Dendritic cell treated with granulocyte-macrophage colony-stimulating factor and Interleukin-4, amounts not matched to agents 40 ng/mL and 50 ng/mL, for 4 days (primary cell): Measurements from ENCODE around the gene LRP1-AS.

Source experiments
- H3K27ac Mint-ChIP-seq: one replicate; pipeline ENCODE4 v1.8.0; 2022; ENCODE audit warnings: mild to moderate bottlenecking, mixed read lengths
- H3K27me3 Mint-ChIP-seq: one replicate; pipeline ENCODE4 v1.8.0; 2022; ENCODE audit warnings: mild to moderate bottlenecking, mixed read lengths
- H3K36me3 Mint-ChIP-seq: one replicate; pipeline ENCODE4 v1.8.0; 2022; ENCODE audit warnings: low read depth, mixed read lengths
- H3K4me1 Mint-ChIP-seq: one replicate; pipeline ENCODE4 v1.8.0; 2022; ENCODE audit warnings: low read depth, mixed read lengths
- H3K4me3 Mint-ChIP-seq: one replicate; pipeline ENCODE4 v1.8.0; 2022; ENCODE audit warnings: mild to moderate bottlenecking, moderate library complexity, mixed read lengths
- H3K9me3 Mint-ChIP-seq: one replicate; pipeline ENCODE4 v1.8.0; 2022; ENCODE audit warnings: mixed read lengths
- intact Hi-C: fragments of 100-400 bp; cut with micrococcal nuclease; formaldehyde crosslinking; loops from one replicate; pipeline ENCODE4 v1.15.0; 2022

Gene LRP1-AS

GRCh38 chr12:57146961-57147944, at the start of gene LRP1-AS:
TSS of gene LRP1-AS (minus strand) at chr12:57147619.
- intact Hi-C loops = no loop called here
- Mint-ChIP-seq H3K36me3 (peaks cover 88% of the 10 kb centered on the region), H3K4me3 (no peak within 1 kb of the TSS), H3K27ac (peak within 1 kb of the TSS; percentile 77), H3K4me1 (peaks cover 94% of the 10 kb centered on the region), H3K27me3 (no peaks in the 10 kb centered on the region), H3K9me3 (no peaks in the 10 kb centered on the region)

DNA sequence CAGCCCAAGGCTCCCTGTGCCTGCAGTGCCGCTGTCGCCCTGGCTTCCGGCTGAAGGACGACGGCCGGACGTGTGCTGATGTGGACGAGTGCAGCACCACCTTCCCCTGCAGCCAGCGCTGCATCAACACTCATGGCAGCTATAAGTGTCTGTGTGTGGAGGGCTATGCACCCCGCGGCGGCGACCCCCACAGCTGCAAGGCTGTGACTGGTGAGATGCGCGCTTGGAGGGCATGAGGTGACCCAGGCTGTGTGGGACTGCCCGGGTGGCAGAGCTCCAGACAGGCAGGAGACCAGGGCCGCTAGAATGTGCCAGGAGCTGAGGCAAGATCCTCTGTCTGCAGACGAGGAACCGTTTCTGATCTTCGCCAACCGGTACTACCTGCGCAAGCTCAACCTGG, 49.5 kb upstream of the LRP1-AS start:
- intact Hi-C loops = loop anchor here (10.0 kb wide), 1 partner anchor 188 kb away; no protein-coding TSS in a partner anchor
- no peaks in the 10 kb centered on the region for H3K9me3 Mint-ChIP-seq
- H3K27me3 Mint-ChIP-seq = no peaks in the 10 kb centered on the region
- no peak overlapping the region for H3K27ac Mint-ChIP-seq
- H3K36me3 Mint-ChIP-seq = peaks cover 100% of the 10 kb centered on the region
- H3K4me1 Mint-ChIP-seq = no peaks in the 10 kb centered on the region
- H3K4me3 Mint-ChIP-seq = no peak overlapping the region

GRCh38 chr12:57196439-57196838, 49.0 kb upstream of the LRP1-AS start:
- H3K36me3 Mint-ChIP-seq = peaks cover 100% of the 10 kb centered on the region
- no peak overlapping the region for H3K4me3 Mint-ChIP-seq
- H3K9me3 Mint-ChIP-seq = no peaks in the 10 kb centered on the region
- no peak overlapping the region for H3K27ac Mint-ChIP-seq
- H3K27me3 Mint-ChIP-seq = no peaks in the 10 kb centered on the region
- H3K4me1 Mint-ChIP-seq = no peaks in the 10 kb centered on the region
- intact Hi-C loops = loop anchor here (10.0 kb wide), 1 partner anchor 188 kb away; no protein-coding TSS in a partner anchor

- intact Hi-C loops = loop anchor here (10.0 kb wide), 1 partner anchor 189 kb away; no protein-coding TSS in a partner anchor
- H3K4me1 Mint-ChIP-seq = no peaks in the 10 kb centered on the region
- peaks cover 100% of the 10 kb centered on the region for H3K36me3 Mint-ChIP-seq
- no peak overlapping the region for H3K4me3 Mint-ChIP-seq
- no peaks in the 10 kb centered on the region for H3K27me3 Mint-ChIP-seq
- no peaks in the 10 kb centered on the region for H3K9me3 Mint-ChIP-seq
- H3K27ac Mint-ChIP-seq = no peak overlapping the region
Observed at GRCh38 chr12:57195611-57196371, 48.4 kb upstream of the LRP1-AS start.

GRCh38 chr12:57195186-57195585, 47.8 kb upstream of the LRP1-AS start:
- Mint-ChIP-seq H3K4me1 (no peaks in the 10 kb centered on the region), H3K4me3 (no peak overlapping the region), H3K27ac (no peak overlapping the region), H3K36me3 (peaks cover 100% of the 10 kb centered on the region), H3K27me3 (no peaks in the 10 kb centered on the region), H3K9me3 (no peaks in the 10 kb centered on the region)
- intact Hi-C loops = loop anchor here (10.0 kb wide), 1 partner anchor 190 kb away; no protein-coding TSS in a partner anchor

DNA sequence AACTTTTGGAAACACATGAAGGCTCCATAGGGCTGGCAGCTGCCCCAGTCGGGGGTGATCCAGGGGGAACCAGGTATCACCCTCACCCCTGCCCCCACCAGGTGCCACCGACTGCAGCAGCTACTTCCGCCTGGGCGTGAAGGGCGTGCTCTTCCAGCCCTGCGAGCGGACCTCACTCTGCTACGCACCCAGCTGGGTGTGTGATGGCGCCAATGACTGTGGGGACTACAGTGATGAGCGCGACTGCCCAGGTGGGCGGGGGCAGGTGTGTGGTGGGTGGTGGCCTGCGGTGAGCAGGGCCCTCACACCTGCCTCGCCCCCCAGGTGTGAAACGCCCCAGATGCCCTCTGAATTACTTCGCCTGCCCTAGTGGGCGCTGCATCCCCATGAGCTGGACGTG, 46.8 kb upstream of the LRP1-AS start:
- Mint-ChIP-seq H3K27ac (no peak overlapping the region), H3K4me3 (no peak overlapping the region), H3K36me3 (peaks cover 100% of the 10 kb centered on the region), H3K4me1 (no peaks in the 10 kb centered on the region), H3K9me3 (no peaks in the 10 kb centered on the region), H3K27me3 (no peaks in the 10 kb centered on the region)
- intact Hi-C loops = loop anchor here (10.0 kb wide), 1 partner anchor 191 kb away; no protein-coding TSS in a partner anchor

GRCh38 chr12:57193706-57194245, 46.4 kb upstream of the LRP1-AS start:
- Mint-ChIP-seq H3K4me1 (no peaks in the 10 kb centered on the region), H3K27ac (no peak overlapping the region), H3K27me3 (no peaks in the 10 kb centered on the region), H3K9me3 (no peaks in the 10 kb centered on the region), H3K4me3 (no peak overlapping the region), H3K36me3 (peaks cover 100% of the 10 kb centered on the region)
- intact Hi-C loops = loop anchor here (10.0 kb wide), 1 partner anchor 191 kb away; no protein-coding TSS in a partner anchor

DNA sequence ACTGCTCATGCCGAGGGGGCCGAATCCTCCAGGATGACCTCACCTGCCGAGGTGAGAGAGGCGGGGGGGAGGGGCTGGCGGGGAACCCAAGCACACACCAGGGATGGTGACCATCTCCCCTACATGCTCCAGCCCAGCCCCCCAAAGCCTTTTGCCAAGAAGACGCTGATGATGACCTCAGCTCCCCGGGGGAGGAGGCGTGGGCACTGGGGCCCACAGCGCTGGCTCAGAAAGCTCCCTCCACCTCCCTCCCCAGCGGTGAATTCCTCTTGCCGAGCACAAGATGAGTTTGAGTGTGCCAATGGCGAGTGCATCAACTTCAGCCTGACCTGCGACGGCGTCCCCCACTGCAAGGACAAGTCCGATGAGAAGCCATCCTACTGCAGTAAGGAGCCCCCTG, 45.5 kb upstream of the LRP1-AS start:
- Mint-ChIP-seq H3K9me3 (no peaks in the 10 kb centered on the region), H3K36me3 (peaks cover 100% of the 10 kb centered on the region)

DNA sequence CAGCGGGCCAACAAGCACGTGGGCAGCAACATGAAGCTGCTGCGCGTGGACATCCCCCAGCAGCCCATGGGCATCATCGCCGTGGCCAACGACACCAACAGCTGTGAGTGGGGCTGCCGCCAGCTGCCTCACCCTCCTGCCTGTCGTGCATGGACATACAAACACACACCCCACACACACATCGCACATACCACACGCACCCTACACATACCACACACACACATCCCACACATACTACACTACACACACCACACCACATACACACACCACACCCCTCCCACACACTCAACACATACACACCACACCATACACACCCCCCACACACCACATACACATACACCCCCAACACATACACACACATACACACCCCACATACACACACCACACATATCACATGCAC, 44.0 kb upstream of the LRP1-AS start:
- H3K9me3 Mint-ChIP-seq = no peaks in the 10 kb centered on the region
- H3K4me1 Mint-ChIP-seq = no peaks in the 10 kb centered on the region

More for the DNA sequence above, 45.5 kb upstream of the LRP1-AS start:
- Mint-ChIP-seq H3K4me3 (no peak overlapping the region), H3K4me1 (no peaks in the 10 kb centered on the region), H3K27ac (no peak overlapping the region), H3K27me3 (no peaks in the 10 kb centered on the region)
- intact Hi-C loops = loop anchor here (10.0 kb wide), 1 partner anchor 192 kb away; no protein-coding TSS in a partner anchor

DNA sequence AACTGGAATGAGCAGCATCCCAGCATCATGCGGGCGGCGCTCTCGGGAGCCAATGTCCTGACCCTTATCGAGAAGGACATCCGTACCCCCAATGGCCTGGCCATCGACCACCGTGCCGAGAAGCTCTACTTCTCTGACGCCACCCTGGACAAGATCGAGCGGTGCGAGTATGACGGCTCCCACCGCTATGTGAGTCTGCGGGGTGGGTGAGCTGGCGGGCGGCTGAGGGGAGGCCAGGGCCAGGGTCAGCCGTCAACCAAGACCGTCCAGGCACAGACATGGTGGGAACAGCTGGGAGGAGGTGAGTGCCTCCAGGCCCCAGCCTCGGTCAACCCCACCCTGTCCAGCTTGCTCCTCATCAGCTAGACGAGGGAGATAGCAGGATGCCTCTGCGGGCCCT, 43.4 kb upstream of the LRP1-AS start:
- Mint-ChIP-seq H3K36me3 (peaks cover 100% of the 10 kb centered on the region), H3K4me3 (no peak overlapping the region), H3K9me3 (no peaks in the 10 kb centered on the region), H3K27me3 (no peaks in the 10 kb centered on the region), H3K4me1 (no peaks in the 10 kb centered on the region), H3K27ac (no peak overlapping the region)
- intact Hi-C loops = loop anchor here (10.0 kb wide), 1 partner anchor 194 kb away; no protein-coding TSS in a partner anchor

More for the DNA sequence above, 44.0 kb upstream of the LRP1-AS start:
- Mint-ChIP-seq H3K27me3 (no peaks in the 10 kb centered on the region), H3K4me3 (no peak overlapping the region), H3K27ac (no peak overlapping the region), H3K36me3 (peaks cover 100% of the 10 kb centered on the region)
- intact Hi-C loops = loop anchor here (10.0 kb wide), 1 partner anchor 193 kb away; no protein-coding TSS in a partner anchor

- Mint-ChIP-seq H3K27ac (no peak overlapping the region), H3K4me3 (no peak overlapping the region), H3K36me3 (peaks cover 100% of the 10 kb centered on the region), H3K27me3 (no peaks in the 10 kb centered on the region), H3K4me1 (no peaks in the 10 kb centered on the region), H3K9me3 (no peaks in the 10 kb centered on the region)
- intact Hi-C loops = loop anchor here (10.0 kb wide), 1 partner anchor 195 kb away; no protein-coding TSS in a partner anchor
Observed at GRCh38 chr12:57190037-57190436, 42.6 kb upstream of the LRP1-AS start.

DNA sequence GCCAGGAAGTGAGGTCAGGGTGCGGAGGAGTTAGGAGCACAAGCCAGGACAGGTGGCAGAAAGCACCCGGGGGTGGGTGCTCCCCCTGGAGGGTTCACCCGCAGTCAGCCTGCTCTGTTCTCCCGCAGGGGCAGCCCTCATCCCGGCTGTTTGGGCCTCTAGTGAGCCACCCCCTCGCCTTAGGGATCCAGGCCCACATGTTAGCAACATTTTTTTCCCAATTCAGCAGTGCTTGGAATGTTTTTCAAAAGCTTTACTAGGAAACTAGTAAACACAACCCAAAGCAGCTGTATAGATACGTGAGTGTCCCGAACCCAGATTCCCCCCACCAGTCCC, 40.6 kb upstream of the LRP1-AS start:
- no peak overlapping the region for H3K27ac Mint-ChIP-seq
- no peaks in the 10 kb centered on the region for H3K9me3 Mint-ChIP-seq
- H3K27me3 Mint-ChIP-seq = no peaks in the 10 kb centered on the region
- H3K4me3 Mint-ChIP-seq = no peak overlapping the region
- H3K36me3 Mint-ChIP-seq = peaks cover 100% of the 10 kb centered on the region
- H3K4me1 Mint-ChIP-seq = no peaks in the 10 kb centered on the region
- intact Hi-C loops = no loop called here

DNA sequence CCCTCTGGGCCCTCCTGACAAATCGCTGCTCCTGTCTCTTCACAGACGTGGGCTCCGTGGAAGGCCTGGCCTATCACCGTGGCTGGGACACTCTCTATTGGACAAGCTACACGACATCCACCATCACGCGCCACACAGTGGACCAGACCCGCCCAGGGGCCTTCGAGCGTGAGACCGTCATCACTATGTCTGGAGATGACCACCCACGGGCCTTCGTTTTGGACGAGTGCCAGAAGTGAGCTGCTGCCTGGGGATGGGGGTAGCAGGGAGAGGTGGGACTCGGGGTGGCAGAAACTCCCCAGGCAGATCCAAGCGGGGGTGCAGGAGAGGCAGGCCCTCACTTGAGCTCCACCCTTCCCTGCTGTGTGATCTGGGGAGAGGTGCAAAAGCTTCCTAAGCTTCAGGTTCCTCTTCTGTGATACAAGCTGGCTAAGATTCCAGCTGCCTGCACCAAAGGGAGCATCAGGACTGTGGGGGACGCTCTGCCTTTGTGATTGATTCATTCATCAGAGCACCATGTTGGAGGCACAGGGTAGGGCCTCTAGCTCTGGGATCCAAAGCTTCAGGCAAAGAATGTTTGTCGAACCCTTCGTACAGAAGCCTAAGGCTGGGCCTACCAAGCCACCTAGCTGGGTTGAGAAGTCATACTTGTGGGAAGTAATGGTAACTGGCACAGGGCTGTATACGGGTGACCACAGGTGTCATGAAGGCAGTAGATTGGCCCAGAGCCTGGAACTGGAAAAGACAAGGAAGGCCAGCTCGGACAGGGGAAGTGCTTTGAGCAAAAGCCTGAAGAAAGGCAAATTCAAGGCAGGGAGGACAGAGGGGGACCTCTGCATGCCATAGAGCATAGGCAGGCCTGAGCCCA, 40.0 kb upstream of the LRP1-AS start:
- Mint-ChIP-seq H3K9me3 (no peaks in the 10 kb centered on the region), H3K27me3 (no peaks in the 10 kb centered on the region), H3K4me1 (peaks cover 5% of the 10 kb centered on the region), H3K36me3 (peaks cover 100% of the 10 kb centered on the region), H3K27ac (no peak overlapping the region), H3K4me3 (no peak overlapping the region)
- intact Hi-C loops = no loop called here
